ENCODE measurements around the gene INHBB.

GRCh38 chr2:120399889-120400240, 53.9 kb downstream of the INHBB start:
- TF ChIP-seq CTCF (IDR thresholded peaks at IDR 0.05) (no peak), POLR2A (IDR thresholded peaks at IDR 0.05) (no peak)

All from prostate gland (tissue), 2 donors.